SH-SY5Y (cell line): ENCODE data around the gene CXCL14.

ENCODE experiments used
- GATA2 ChIP-seq: IDR thresholded peaks from 2 replicates; pipeline ENCODE4 v1.6.1; 2011; ENCODE audit warnings: mild to moderate bottlenecking, low read depth, low read length
- GATA3 ChIP-seq: IDR thresholded peaks from 2 replicates; pipeline ENCODE4 v1.6.1; 2011; ENCODE audit warnings: low read depth, mild to moderate bottlenecking, low read length, moderate library complexity

CXCL14 gene

GRCh38 chr5:135567661-135568060 lies 11.1 kb downstream of the CXCL14 start:
- TF ChIP-seq GATA3 = no peak
- TF ChIP-seq GATA2 = no peak

GRCh38 chr5:135566422-135567400 lies 12.1 kb downstream of the CXCL14 start:
- TF ChIP-seq GATA2 (no peak), GATA3 (no peak)

GRCh38 chr5:135565725-135566421 lies 12.9 kb downstream of the CXCL14 start:
- TF ChIP-seq GATA2 (no peak), GATA3 (no peak)

- TF ChIP-seq GATA3 (no peak), GATA2 (no peak)
Observed at GRCh38 chr5:135565266-135565665, 13.5 kb downstream of the CXCL14 start.

GRCh38 chr5:135564331-135564730 lies 14.5 kb downstream of the CXCL14 start:
- no peak for TF ChIP-seq GATA3
- TF ChIP-seq GATA2 = no peak

GRCh38 chr5:135561266-135561665 lies 17.5 kb downstream of the CXCL14 start:
- TF ChIP-seq GATA2 = no peak
- no peak for TF ChIP-seq GATA3

- TF ChIP-seq GATA2 (no peak), GATA3 (no peak)
Observed at GRCh38 chr5:135560858-135561257, 17.9 kb downstream of the CXCL14 start.

- no peak for TF ChIP-seq GATA2
- TF ChIP-seq GATA3 = no peak
Observed at GRCh38 chr5:135559354-135559753, 19.4 kb downstream of the CXCL14 start.

- TF ChIP-seq GATA3 (no peak), GATA2 (no peak)
Observed at GRCh38 chr5:135557076-135557838, 21.5 kb downstream of the CXCL14 start.

- TF ChIP-seq GATA3 = no peak
- no peak for TF ChIP-seq GATA2
Observed at GRCh38 chr5:135556620-135557019, 22.2 kb downstream of the CXCL14 start.

GRCh38 chr5:135555530-135555929 lies 23.3 kb downstream of the CXCL14 start:
- no peak for TF ChIP-seq GATA2

GRCh38 chr5:135553688-135554462 lies 24.9 kb downstream of the CXCL14 start:
- TF ChIP-seq GATA2 (no peak), GATA3 (no peak)
